ENCODE data around the gene QPCTL. TPM values are rescaled to one million over a fixed set of nuclear protein-coding genes. Genes with fewer than 3 reads are reported as not detected.
A peak's percentile ranks its signal among the peaks of the same experiment; 100 is the strongest.

The QPCTL gene
- 8.0 to 10.6 TPM (median 9.1 TPM) in 3 replicates for total RNA-seq

DNA sequence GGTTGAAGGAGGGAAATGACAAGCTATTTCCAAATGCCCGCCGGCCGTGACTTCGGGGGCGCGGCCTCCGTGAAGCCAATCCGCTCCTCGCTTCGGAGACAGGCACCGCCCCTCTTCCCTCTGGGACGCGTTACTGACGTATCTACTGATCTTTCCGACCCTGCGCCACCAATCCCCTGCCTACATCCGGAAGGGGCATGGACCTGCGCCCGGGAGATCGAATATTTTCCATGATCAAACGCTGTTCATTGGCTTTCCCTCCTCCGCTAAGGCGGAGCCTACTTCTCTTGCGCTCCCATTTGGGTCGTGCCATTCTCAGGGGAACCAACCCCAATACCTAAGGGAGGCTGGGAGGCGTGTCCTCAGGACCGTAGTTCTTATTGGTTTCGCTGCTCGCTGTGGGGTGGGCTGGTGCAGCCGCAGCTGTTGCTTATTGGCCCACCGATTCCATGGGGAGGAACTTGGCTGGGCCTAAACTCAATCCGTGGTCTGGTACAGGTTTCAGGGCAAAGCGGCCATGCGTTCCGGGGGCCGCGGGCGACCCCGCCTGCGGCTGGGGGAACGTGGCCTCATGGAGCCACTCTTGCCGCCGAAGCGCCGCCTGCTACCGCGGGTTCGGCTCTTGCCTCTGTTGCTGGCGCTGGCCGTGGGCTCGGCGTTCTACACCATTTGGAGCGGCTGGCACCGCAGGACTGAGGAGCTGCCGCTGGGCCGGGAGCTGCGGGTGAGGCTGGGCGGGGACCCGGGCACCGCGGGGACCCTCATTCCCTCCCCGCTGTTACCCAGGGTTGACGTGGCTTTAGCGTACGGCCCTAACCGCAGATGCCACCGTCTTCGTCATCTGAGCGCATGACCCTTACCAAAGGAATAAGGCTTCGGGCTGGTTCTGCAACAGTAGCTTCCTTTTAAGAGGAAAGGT lies at the start of gene QPCTL:
QPCTL (plus strand) TSS at position 480 of the 919 bp plus-strand sequence; CDS start at position 518, 38 bp downstream.
- DNase-seq (ENCODE audit: low spot score in 2 of 2, unreplicated experiment in 2 of 2): peak; percentile 88 to 92
- Mint-ChIP-seq H3K4me3 (peak within 1 kb of the TSS; percentile 92), H3K4me1 (peaks cover 11% of the 10 kb centered on the region), H3K27me3 (ENCODE audit: low read depth) (no peaks in the 10 kb centered on the region), H3K36me3 (peaks cover 16% of the 10 kb centered on the region), H3K27ac (peak within 1 kb of the TSS; percentile 99), H3K9me3 (no peaks in the 10 kb centered on the region)
- TF ChIP-seq, protein P1, sequence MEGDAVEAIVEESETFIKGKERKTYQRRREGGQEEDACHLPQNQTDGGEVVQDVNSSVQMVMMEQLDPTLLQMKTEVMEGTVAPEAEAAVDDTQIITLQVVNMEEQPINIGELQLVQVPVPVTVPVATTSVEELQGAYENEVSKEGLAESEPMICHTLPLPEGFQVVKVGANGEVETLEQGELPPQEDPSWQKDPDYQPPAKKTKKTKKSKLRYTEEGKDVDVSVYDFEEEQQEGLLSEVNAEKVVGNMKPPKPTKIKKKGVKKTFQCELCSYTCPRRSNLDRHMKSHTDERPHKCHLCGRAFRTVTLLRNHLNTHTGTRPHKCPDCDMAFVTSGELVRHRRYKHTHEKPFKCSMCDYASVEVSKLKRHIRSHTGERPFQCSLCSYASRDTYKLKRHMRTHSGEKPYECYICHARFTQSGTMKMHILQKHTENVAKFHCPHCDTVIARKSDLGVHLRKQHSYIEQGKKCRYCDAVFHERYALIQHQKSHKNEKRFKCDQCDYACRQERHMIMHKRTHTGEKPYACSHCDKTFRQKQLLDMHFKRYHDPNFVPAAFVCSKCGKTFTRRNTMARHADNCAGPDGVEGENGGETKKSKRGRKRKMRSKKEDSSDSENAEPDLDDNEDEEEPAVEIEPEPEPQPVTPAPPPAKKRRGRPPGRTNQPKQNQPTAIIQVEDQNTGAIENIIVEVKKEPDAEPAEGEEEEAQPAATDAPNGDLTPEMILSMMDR (IDR thresholded peaks at IDR 0.05; ENCODE audit: unreplicated experiment): no peak

DNA sequence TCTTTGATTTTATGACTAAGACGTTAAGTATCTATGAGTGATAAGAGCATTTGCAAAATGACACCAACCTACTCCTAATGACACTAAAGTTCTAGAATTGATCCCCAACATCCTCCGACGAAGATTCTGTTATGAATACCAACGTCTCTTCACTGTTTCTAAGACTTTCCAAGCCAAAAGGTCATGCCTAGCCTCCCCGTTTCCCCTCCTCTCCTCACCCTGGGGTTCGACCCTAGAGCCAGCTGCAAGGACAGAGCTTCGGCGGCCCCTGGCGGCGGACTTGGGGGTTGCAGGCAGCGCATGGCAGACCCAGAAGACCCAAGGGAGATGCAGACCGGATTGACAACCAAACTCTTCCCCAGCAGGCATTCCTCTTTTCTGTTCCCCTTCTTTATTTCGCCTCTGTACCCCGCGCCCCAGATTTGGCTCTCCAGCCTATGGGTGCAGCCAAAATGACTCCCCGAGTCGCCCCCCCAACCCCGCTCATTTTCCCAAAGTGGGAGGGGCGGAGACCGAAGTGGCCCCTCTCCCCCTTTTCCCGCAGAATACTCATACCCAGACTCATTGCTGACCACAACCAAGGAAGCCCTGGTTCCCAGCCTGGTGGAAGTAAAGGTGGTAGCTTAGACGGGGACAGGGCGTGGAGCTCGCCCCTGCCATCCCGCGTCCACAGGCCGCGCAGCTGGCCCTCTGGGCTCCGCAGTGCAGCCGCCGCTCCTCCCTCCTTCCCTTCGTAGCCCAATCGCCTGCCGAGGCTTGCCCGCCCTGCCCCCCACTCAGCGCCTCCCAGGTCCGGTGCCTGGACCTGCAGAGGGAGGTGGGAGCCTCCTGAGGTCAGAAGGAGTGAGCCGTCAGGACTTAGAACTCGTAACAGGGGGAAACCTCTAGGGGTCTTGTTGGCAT lies 49.2 kb upstream of the QPCTL start:
- TF ChIP-seq, protein P1 (IDR thresholded peaks at IDR 0.05; ENCODE audit: unreplicated experiment): peak; percentile 99
- Mint-ChIP-seq H3K9me3 (no peaks in the 10 kb centered on the region), H3K36me3 (no peaks in the 10 kb centered on the region), H3K27ac (peak overlapping the region; percentile 50), H3K27me3 (ENCODE audit: low read depth) (peaks cover 9% of the 10 kb centered on the region), H3K4me1 (peaks cover 45% of the 10 kb centered on the region), H3K4me3 (peak overlapping the region; percentile 66)
- peak; percentile 66 to 97 for DNase-seq (ENCODE audit: low spot score in 2 of 2, unreplicated experiment in 2 of 2)

DNA sequence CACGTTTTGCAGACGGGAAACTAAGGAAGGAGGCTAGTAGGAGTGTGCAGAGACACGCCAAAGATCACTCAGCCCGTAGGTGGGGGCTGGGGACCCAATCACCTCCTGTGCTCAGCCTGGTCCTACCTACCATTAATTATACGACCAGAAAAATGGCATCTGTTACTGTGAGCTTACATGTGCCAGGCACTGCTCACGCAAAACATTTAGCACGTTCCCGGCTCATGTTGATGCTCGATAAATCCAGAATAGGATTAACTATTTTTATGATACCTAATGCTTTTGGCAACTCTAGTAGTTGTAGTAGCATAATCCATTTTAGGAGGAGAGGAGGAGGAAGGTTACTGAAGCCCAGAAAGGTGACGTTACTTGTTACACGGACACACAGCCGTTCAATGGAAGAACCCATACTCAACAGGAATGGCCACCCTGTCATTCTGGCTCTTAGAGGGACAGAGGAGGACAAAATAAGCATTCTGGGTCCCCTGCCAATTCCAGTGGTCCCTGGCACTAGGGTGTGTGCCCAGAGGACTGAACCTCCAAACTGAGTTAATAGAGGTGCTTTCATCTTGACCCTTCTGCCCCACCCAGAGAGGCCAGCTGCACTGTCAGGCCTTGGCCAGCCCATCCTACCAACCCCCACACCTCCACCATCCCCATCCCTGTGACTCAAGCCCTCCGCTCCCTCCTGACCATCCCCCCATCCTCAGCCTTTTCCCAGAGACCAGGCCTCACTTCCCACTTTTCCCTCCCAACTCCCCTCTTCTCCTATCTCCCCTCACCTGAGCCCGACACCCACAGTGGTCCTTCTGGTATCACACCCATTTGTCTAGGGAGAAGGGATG lies 48.3 kb upstream of the QPCTL start:
- H3K4me1 Mint-ChIP-seq: peaks cover 37% of the 10 kb centered on the region
- peak overlapping the region; percentile 45 for H3K27ac Mint-ChIP-seq
- H3K36me3 Mint-ChIP-seq: no peaks in the 10 kb centered on the region
- H3K27me3 Mint-ChIP-seq (ENCODE audit: low read depth): peaks cover 9% of the 10 kb centered on the region
- peak overlapping the region; percentile 66 for H3K4me3 Mint-ChIP-seq
- no peak for DNase-seq (ENCODE audit: low spot score in 2 of 2, unreplicated experiment in 2 of 2)
- TF ChIP-seq, protein P1 (IDR thresholded peaks at IDR 0.05; ENCODE audit: unreplicated experiment): no peak
- no peaks in the 10 kb centered on the region for H3K9me3 Mint-ChIP-seq

DNA sequence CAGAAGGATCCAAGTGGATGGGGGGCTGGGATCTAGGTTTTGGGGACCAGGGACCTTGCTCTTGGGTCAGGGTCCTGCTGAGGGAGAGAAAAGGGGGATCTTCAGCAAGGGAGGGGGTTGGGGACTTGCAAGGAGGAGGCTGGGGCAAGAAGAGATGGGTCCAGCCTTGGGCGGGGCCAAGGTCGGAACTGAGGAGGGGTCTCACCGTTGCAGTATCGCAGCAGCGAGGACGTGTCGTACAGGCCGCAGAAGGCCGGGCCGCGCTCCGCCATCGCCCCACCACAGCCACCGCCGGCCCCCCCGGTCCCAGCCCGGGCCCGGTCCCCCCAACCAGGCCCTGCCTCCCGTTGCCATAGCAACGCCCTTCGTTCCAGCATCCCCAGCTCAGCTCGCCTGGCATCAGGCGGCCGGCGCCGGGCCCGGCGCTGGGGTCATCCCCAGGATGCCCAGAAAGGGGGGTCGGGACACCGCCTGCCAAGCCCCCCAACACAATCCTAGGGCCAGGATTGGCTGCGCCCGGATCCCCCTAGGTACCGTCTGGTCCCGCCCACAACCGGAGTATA lies 47.3 kb upstream of the QPCTL start:
- no peaks in the 10 kb centered on the region for H3K36me3 Mint-ChIP-seq
- peak overlapping the region; percentile 70 for H3K4me3 Mint-ChIP-seq
- no peak for DNase-seq (ENCODE audit: low spot score in 2 of 2, unreplicated experiment in 2 of 2)
- no peak overlapping the region for H3K27ac Mint-ChIP-seq
- no peaks in the 10 kb centered on the region for H3K9me3 Mint-ChIP-seq
- TF ChIP-seq, protein P1 (IDR thresholded peaks at IDR 0.05; ENCODE audit: unreplicated experiment): no peak
- peaks cover 9% of the 10 kb centered on the region for H3K27me3 Mint-ChIP-seq (ENCODE audit: low read depth)
- H3K4me1 Mint-ChIP-seq: peaks cover 37% of the 10 kb centered on the region

All from mesothelial cell of epicardium (in vitro differentiated cells).